ENCODE data around the gene FIGNL2.

Gene FIGNL2

GRCh38 chr12:51874486-51874885, 26.0 kb upstream of the FIGNL2 start:
- no peak for DNase-seq (ENCODE audit: low read depth in 1 of 2, low spot score in 1 of 2)

- DNase-seq (ENCODE audit: low read depth in 1 of 2, low spot score in 1 of 2) = no peak
Observed at GRCh38 chr12:51874000-51874399, 25.5 kb upstream of the FIGNL2 start.

GRCh38 chr12:51873251-51873994, 24.9 kb upstream of the FIGNL2 start:
- DNase-seq (ENCODE audit: low read depth in 1 of 2, low spot score in 1 of 2) = no peak

- no peak for DNase-seq (ENCODE audit: low read depth in 1 of 2, low spot score in 1 of 2)
Observed at GRCh38 chr12:51872689-51872981, 24.1 kb upstream of the FIGNL2 start.

GRCh38 chr12:51871918-51872688, 23.6 kb upstream of the FIGNL2 start:
- no peak for DNase-seq (ENCODE audit: low read depth in 1 of 2, low spot score in 1 of 2)

- no peak for DNase-seq (ENCODE audit: low read depth in 1 of 2, low spot score in 1 of 2)
Observed at GRCh38 chr12:51871126-51871525, 22.6 kb upstream of the FIGNL2 start.

GRCh38 chr12:51870504-51870903, 22.0 kb upstream of the FIGNL2 start:
- no peak for DNase-seq (ENCODE audit: low read depth in 1 of 2, low spot score in 1 of 2)

GRCh38 chr12:51869931-51870330, 21.4 kb upstream of the FIGNL2 start:
- DNase-seq (ENCODE audit: low read depth in 1 of 2, low spot score in 1 of 2) = no peak

- DNase-seq (ENCODE audit: low read depth in 1 of 2, low spot score in 1 of 2) = no peak
Observed at GRCh38 chr12:51869496-51869865, 21.0 kb upstream of the FIGNL2 start.

- no peak for DNase-seq (ENCODE audit: low read depth in 1 of 2, low spot score in 1 of 2)
Observed at GRCh38 chr12:51868821-51869495, 20.4 kb upstream of the FIGNL2 start.

- DNase-seq (ENCODE audit: low read depth in 1 of 2, low spot score in 1 of 2) = no peak
Observed at GRCh38 chr12:51867796-51868428, 19.4 kb upstream of the FIGNL2 start.

- no peak for DNase-seq (ENCODE audit: low read depth in 1 of 2, low spot score in 1 of 2)
Observed at GRCh38 chr12:51867371-51867770, 18.9 kb upstream of the FIGNL2 start.

GRCh38 chr12:51866762-51867161, 18.2 kb upstream of the FIGNL2 start:
- DNase-seq (ENCODE audit: low read depth in 1 of 2, low spot score in 1 of 2) = no peak

GRCh38 chr12:51866324-51866723, 17.8 kb upstream of the FIGNL2 start:
- no peak for DNase-seq (ENCODE audit: low read depth in 1 of 2, low spot score in 1 of 2)

- DNase-seq (ENCODE audit: low read depth in 1 of 2, low spot score in 1 of 2) = no peak
Observed at GRCh38 chr12:51865757-51866270, 17.3 kb upstream of the FIGNL2 start.

- no peak for DNase-seq (ENCODE audit: low read depth in 1 of 2, low spot score in 1 of 2)
Observed at GRCh38 chr12:51864833-51865670, 16.5 kb upstream of the FIGNL2 start.

GRCh38 chr12:51863933-51864832, 15.7 kb upstream of the FIGNL2 start:
- no peak for DNase-seq (ENCODE audit: low read depth in 1 of 2, low spot score in 1 of 2)

GRCh38 chr12:51863363-51863932, 14.9 kb upstream of the FIGNL2 start:
- no peak for DNase-seq (ENCODE audit: low read depth in 1 of 2, low spot score in 1 of 2)

GRCh38 chr12:51862947-51863346, 14.4 kb upstream of the FIGNL2 start:
- no peak for DNase-seq (ENCODE audit: low read depth in 1 of 2, low spot score in 1 of 2)
